Nephron (organoid): ENCODE measurements around the gene COPZ2.

Experiments
- H3K27ac Mint-ChIP-seq, 3 experiments: 2 replicates each; pipeline ENCODE4 v1.8.0; 2020; ENCODE audit warnings: mixed read lengths in 3 of 3, mild to moderate bottlenecking in 2 of 3, moderate library complexity in 1 of 3
- H3K27me3 Mint-ChIP-seq: 2 replicates; pipeline ENCODE4 v1.8.0; 2021; ENCODE audit warnings: low read depth, mild to moderate bottlenecking, moderate library complexity, mixed read lengths
- H3K36me3 Mint-ChIP-seq: 2 replicates; pipeline ENCODE4 v1.8.0; 2020; ENCODE audit warnings: low read depth, mixed read lengths
- H3K4me1 Mint-ChIP-seq: 2 replicates; pipeline ENCODE4 v1.8.0; 2020; ENCODE audit warnings: mixed read lengths
- H3K4me3 Mint-ChIP-seq, 3 experiments: 2 replicates each; pipeline ENCODE4 v1.8.0; 2020; ENCODE audit warnings: mild to moderate bottlenecking in 3 of 3, mixed read lengths in 3 of 3, moderate library complexity in 2 of 3
- H3K9me3 Mint-ChIP-seq: 2 replicates; pipeline ENCODE4 v1.8.0; 2020; ENCODE audit warnings: mixed read lengths
- CTCF ChIP-seq, 3 experiments: fragments of 200-600 bp; sonication (generic); IDR thresholded peaks; one replicate each; pipeline ENCODE4 v1.5.0; 2021; ENCODE audit warnings: antibody characterized with exemption in 3 of 3; ENCODE audit not compliant: unreplicated experiment in 3 of 3

The COPZ2 gene

GRCh38 chr17:48066192-48066591 lies 28.6 kb upstream of the COPZ2 start:
- Mint-ChIP-seq H3K9me3 (no peaks in the 10 kb centered on the region), H3K27me3 (no peaks in the 10 kb centered on the region), H3K36me3 (peaks cover 64% of the 10 kb centered on the region), H3K27ac (peak overlapping the region in 1 of 3 experiments; percentile 19), H3K4me3 (no peak overlapping the region), H3K4me1 (peaks cover 18% of the 10 kb centered on the region)
- no peak for TF ChIP-seq CTCF (IDR thresholded peaks at IDR 0.05; ENCODE audit: unreplicated experiment in 3 of 3)

GRCh38 chr17:48064638-48065037 lies 27.0 kb upstream of the COPZ2 start:
- Mint-ChIP-seq H3K36me3 (peaks cover 66% of the 10 kb centered on the region), H3K27ac (peak overlapping the region; percentile 13 to 62 (median 53)), H3K4me1 (peaks cover 18% of the 10 kb centered on the region), H3K9me3 (no peaks in the 10 kb centered on the region), H3K27me3 (no peaks in the 10 kb centered on the region), H3K4me3 (no peak overlapping the region)
- TF ChIP-seq CTCF (IDR thresholded peaks at IDR 0.05; ENCODE audit: unreplicated experiment in 3 of 3) = no peak

GRCh38 chr17:48062273-48062672 lies 24.7 kb upstream of the COPZ2 start:
- H3K27ac Mint-ChIP-seq = no peak overlapping the region
- H3K36me3 Mint-ChIP-seq = peaks cover 77% of the 10 kb centered on the region
- no peaks in the 10 kb centered on the region for H3K9me3 Mint-ChIP-seq
- H3K27me3 Mint-ChIP-seq = no peaks in the 10 kb centered on the region
- H3K4me1 Mint-ChIP-seq = peaks cover 18% of the 10 kb centered on the region
- no peak overlapping the region for H3K4me3 Mint-ChIP-seq
- no peak for TF ChIP-seq CTCF (IDR thresholded peaks at IDR 0.05; ENCODE audit: unreplicated experiment in 3 of 3)

GRCh38 chr17:48060249-48060648 lies 22.7 kb upstream of the COPZ2 start:
- Mint-ChIP-seq H3K27me3 (peaks cover 2% of the 10 kb centered on the region), H3K4me1 (peaks cover 29% of the 10 kb centered on the region), H3K27ac (no peak overlapping the region), H3K36me3 (peaks cover 76% of the 10 kb centered on the region), H3K4me3 (no peak overlapping the region), H3K9me3 (no peaks in the 10 kb centered on the region)
- no peak for TF ChIP-seq CTCF (IDR thresholded peaks at IDR 0.05; ENCODE audit: unreplicated experiment in 3 of 3)

GRCh38 chr17:48059125-48059668 lies 21.6 kb upstream of the COPZ2 start:
- peaks cover 26% of the 10 kb centered on the region for H3K4me1 Mint-ChIP-seq
- H3K27me3 Mint-ChIP-seq = peaks cover 3% of the 10 kb centered on the region
- H3K4me3 Mint-ChIP-seq = no peak overlapping the region
- no peaks in the 10 kb centered on the region for H3K9me3 Mint-ChIP-seq
- no peak for TF ChIP-seq CTCF (IDR thresholded peaks at IDR 0.05; ENCODE audit: unreplicated experiment in 3 of 3)
- peak overlapping the region in 2 of 3 experiments; percentile 33 to 49 for H3K27ac Mint-ChIP-seq
- H3K36me3 Mint-ChIP-seq = peaks cover 65% of the 10 kb centered on the region

GRCh38 chr17:48058393-48059124 lies 21.0 kb upstream of the COPZ2 start:
- Mint-ChIP-seq H3K36me3 (peaks cover 63% of the 10 kb centered on the region), H3K4me3 (no peak overlapping the region), H3K9me3 (no peaks in the 10 kb centered on the region), H3K4me1 (peaks cover 29% of the 10 kb centered on the region), H3K27me3 (peaks cover 3% of the 10 kb centered on the region), H3K27ac (peak overlapping the region in 1 of 3 experiments; percentile 49)
- no peak for TF ChIP-seq CTCF (IDR thresholded peaks at IDR 0.05; ENCODE audit: unreplicated experiment in 3 of 3)
